ENCODE measurements around the gene GRB10.

DNA sequence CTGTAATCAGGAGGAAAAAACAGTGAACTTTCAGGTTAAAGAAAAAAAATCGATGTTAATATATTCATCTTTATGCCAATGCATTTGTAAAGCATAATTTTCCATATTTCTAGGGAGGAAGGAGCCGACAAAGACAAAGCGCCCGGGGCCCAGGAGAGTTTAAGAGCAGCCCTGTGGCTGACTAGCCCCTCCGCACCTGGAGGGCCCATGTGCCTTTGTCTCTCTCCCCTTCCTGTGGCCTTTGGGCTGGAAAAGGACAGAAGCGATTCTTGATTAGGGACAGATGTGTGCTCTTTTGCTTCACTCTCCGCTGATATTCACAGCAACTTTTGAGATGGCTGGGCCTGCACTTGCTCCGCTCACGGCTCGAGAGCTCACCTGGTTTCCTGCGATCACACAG, 240.6 kb downstream of the GRB10 start:
- TF ChIP-seq CTCF (IDR thresholded peaks at IDR 0.05) (no peak), POLR2A (IDR thresholded peaks at IDR 0.05) (no peak)

All from ovary (tissue), 3 donors.